Activated CD8-positive, alpha-beta T cell treated with anti-CD3 and anti-CD28 coated beads, Interleukin-2, amount 10 ng/mL, durations not matched to agents 7 days and 5 days (primary cell): ENCODE measurements around the gene FAM131B. TPM values are rescaled to one million over a fixed set of nuclear protein-coding genes. Genes with fewer than 3 reads are reported as not detected.
A peak's percentile ranks its signal among the peaks of the same experiment; 100 is the strongest.

ENCODE experiments used
- ATAC-seq: fragments of 150-1000 bp; cut with Tn5 transposase; one replicate; pipeline ENCODE4 v1.10.0; 2021; ENCODE audit warnings: moderate library complexity
- CTCF ChIA-PET: fragments of 350-600 bp; sonication (Branson Sonifier 250); formaldehyde crosslinking; loops from one replicate; lab custom pipeline; 2021; ENCODE audit warnings: antibody characterized with exemption; lab: Charles Lee
- POLR2A ChIA-PET: fragments of 350-600 bp; sonication (Branson Sonifier 250); formaldehyde crosslinking; loops from one replicate; lab custom pipeline; 2021; ENCODE audit warnings: antibody characterized with exemption; lab: Charles Lee
- DNase-seq: peaks from one replicate; pipeline ENCODE4 v3.0.0-alpha.2; 2020
- H3K27ac Mint-ChIP-seq: one replicate; pipeline ENCODE4 v1.8.0; 2021; ENCODE audit warnings: mild to moderate bottlenecking, mixed read lengths
- H3K27me3 Mint-ChIP-seq: one replicate; pipeline ENCODE4 v1.8.0; 2021; ENCODE audit warnings: low read depth, mixed read lengths
- H3K36me3 Mint-ChIP-seq: one replicate; pipeline ENCODE4 v1.8.0; 2021; ENCODE audit warnings: low read depth, mixed read lengths
- H3K4me1 Mint-ChIP-seq: one replicate; pipeline ENCODE4 v1.8.0; 2021; ENCODE audit warnings: low read depth, mixed read lengths
- H3K4me3 Mint-ChIP-seq: one replicate; pipeline ENCODE4 v1.8.0; 2021; ENCODE audit warnings: mild to moderate bottlenecking, mixed read lengths
- H3K9me3 Mint-ChIP-seq: one replicate; pipeline ENCODE4 v1.8.0; 2022; ENCODE audit warnings: mixed read lengths; ENCODE audit not compliant: insufficient read depth
- total RNA-seq, 2 experiments: library from RNA; stranded (reverse); gene quantifications; one replicate each; pipeline ENCODE4 v1.2.3, GENCODE V29; 2021

FAM131B gene
- total RNA-seq, 2 experiments from 2014 or later, result 2.2 to 2.4 TPM

- Mint-ChIP-seq H3K36me3 (no peaks in the 10 kb centered on the region), H3K4me1 (peaks cover 33% of the 10 kb centered on the region), H3K27me3 (peaks cover 9% of the 10 kb centered on the region), H3K4me3 (no peak overlapping the region), H3K9me3 (no peaks in the 10 kb centered on the region), H3K27ac (no peak overlapping the region)
- no peak for DNase-seq
- no peak for ATAC-seq
- POLR2A ChIA-PET, result no interaction called here
- CTCF ChIA-PET, result interaction anchor here (1.4 to 4.6 kb wide), 5 partner anchors 10 to 129 kb away, joined by 4 to 31 read pairs (median 7); no protein-coding TSS in a partner anchor
Measured at GRCh38 chr7:143369678-143370651, 7.5 kb upstream of the FAM131B start.

DNA sequence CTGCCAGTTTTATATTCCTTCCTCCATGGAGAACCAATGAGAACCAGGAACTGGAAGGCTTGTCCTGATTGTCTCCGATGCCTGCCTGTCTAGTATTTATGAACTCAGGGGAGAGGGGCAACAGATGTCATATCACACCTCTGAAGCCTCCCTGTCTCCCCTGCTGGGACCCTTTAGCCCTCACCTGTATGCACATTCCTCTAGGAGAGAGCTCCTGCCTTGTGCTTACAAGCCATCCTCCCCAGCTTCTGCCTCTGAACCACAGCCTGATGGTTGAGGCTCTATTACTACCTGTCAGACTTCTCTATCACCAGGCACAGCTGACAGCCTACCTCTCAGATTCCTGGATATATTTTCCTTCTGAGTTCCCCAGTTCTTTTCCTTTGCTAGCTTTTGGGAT is 5.9 kb upstream of the FAM131B start:
- CTCF ChIA-PET, result interaction anchor here (1.5 to 4.6 kb wide), 3 partner anchors 8 to 69 kb away, joined by 4 to 31 read pairs (median 7); no protein-coding TSS in a partner anchor
- H3K36me3 Mint-ChIP-seq, result no peaks in the 10 kb centered on the region
- no peak overlapping the region for H3K4me3 Mint-ChIP-seq
- DNase-seq (no peak), ATAC-seq (no peak)
- no peak overlapping the region for H3K27ac Mint-ChIP-seq
- POLR2A ChIA-PET, result no interaction called here
- H3K9me3 Mint-ChIP-seq, result no peaks in the 10 kb centered on the region
- H3K4me1 Mint-ChIP-seq, result peaks cover 18% of the 10 kb centered on the region
- H3K27me3 Mint-ChIP-seq, result peaks cover 24% of the 10 kb centered on the region

DNA sequence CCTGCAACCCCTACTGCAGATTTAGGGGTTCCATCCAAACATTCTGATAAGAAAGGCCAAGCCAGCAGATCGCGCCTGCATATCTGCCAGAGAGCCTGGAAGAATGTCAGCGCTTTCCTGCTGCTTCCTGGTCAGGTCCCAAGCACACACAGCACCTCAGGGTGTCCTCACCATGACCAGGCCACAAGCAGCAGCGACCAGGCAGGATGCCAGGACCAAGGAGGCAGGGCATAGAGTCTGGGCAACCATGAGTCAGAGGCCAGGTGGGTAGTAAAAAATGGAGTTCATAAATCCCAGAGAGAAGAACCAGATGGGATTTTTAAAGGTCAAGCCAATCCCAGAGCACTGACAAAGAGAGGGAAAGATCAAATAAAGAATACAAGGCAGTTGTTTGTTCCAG is 5.5 kb upstream of the FAM131B start:
- Mint-ChIP-seq H3K4me1 (peaks cover 18% of the 10 kb centered on the region), H3K27me3 (peaks cover 28% of the 10 kb centered on the region), H3K27ac (no peak overlapping the region), H3K4me3 (no peak overlapping the region), H3K9me3 (no peaks in the 10 kb centered on the region), H3K36me3 (no peaks in the 10 kb centered on the region)
- ATAC-seq (no peak), DNase-seq (no peak)
- ChIA-PET POLR2A (no interaction called here), CTCF (interaction anchor here (4.6 kb wide), 1 partner anchor 12 kb away, joined by 31 read pairs; no protein-coding TSS in a partner anchor)

DNA sequence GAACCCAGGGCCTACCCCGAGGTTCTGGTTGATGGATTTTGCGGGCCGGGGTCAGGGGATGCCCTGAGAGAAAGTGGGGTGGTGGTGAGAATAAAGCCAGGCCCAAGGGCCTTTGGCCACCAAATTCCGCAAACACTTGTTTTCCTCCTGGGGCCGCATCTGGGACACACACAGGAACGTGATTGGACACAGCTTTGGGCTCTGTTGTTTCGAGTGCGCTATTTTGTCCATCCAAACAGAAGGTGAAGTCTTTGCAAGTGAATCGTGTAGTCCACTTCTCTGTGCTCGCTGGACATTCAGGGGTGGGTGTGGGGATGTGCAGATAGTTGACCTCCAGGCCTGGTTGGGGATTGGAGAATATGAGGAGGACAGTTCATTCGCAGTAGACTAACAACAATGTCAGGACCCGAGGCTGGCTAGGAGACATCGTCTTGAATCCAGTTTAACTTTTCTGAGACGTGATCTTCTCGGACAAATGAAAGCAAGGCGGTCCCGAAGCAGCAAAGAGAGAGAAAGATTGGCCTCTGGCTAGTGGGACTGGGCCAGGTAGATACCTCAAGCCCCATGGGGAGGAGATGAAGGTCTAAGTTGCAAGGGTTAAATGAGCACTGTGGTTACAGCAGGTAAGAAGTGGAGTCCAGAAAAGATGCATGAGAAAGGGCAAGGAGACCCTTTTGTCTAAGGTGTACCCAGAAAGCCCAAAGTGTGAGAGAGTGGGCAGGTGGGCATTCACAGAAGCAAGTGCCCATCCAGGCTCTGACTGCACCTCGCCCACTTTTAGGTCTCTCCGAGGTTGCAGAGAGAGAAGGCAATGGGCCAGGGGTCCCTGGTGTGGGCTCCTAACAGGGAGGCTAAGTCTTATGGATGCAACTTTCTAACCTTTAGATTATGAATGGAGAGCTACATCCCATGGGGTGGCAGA is 764 bp upstream of the FAM131B start:
- H3K9me3 Mint-ChIP-seq, result no peaks in the 10 kb centered on the region
- DNase-seq (no peak), ATAC-seq (no peak)
- peaks cover 52% of the 10 kb centered on the region for H3K27me3 Mint-ChIP-seq
- POLR2A ChIA-PET, result interaction anchor here (1.3 kb wide), 1 partner anchor 12 kb away, joined by 5 read pairs; no protein-coding TSS in a partner anchor
- H3K4me1 Mint-ChIP-seq, result peaks cover 6% of the 10 kb centered on the region
- H3K27ac Mint-ChIP-seq, result no peak overlapping the region
- no peaks in the 10 kb centered on the region for H3K36me3 Mint-ChIP-seq
- H3K4me3 Mint-ChIP-seq, result peak overlapping the region; percentile 53
- CTCF ChIA-PET, result no interaction called here

- Mint-ChIP-seq H3K27ac (no peak overlapping the region), H3K4me1 (peaks cover 6% of the 10 kb centered on the region), H3K36me3 (no peaks in the 10 kb centered on the region), H3K4me3 (peak overlapping the region; percentile 80), H3K9me3 (no peaks in the 10 kb centered on the region), H3K27me3 (peaks cover 52% of the 10 kb centered on the region)
- CTCF ChIA-PET, result interaction anchor here (0.9 kb wide), 1 partner anchor 10 kb away, joined by 3 read pairs; no protein-coding TSS in a partner anchor
- POLR2A ChIA-PET, result interaction anchor here (1.3 kb wide), 1 partner anchor 14 kb away, joined by 5 read pairs; no protein-coding TSS in a partner anchor
- DNase-seq, result no peak
- ATAC-seq, result peak; percentile 33
Measured at GRCh38 chr7:143361552-143362130, 872 bp downstream of the FAM131B start.

- Mint-ChIP-seq H3K9me3 (no peaks in the 10 kb centered on the region), H3K27me3 (peaks cover 48% of the 10 kb centered on the region), H3K4me3 (peak overlapping the region; percentile 50), H3K27ac (no peak overlapping the region), H3K36me3 (no peaks in the 10 kb centered on the region), H3K4me1 (peaks cover 6% of the 10 kb centered on the region)
- CTCF ChIA-PET, result interaction anchor here (0.8 to 2.2 kb wide), 6 partner anchors 8 to 120 kb away, joined by 3 to 9 read pairs (median 4); no protein-coding TSS in a partner anchor
- ATAC-seq (no peak), DNase-seq (no peak)
- POLR2A ChIA-PET, result interaction anchor here (1.2 kb wide), 1 partner anchor 14 kb away, joined by 3 read pairs; no protein-coding TSS in a partner anchor
Measured at GRCh38 chr7:143360788-143361551, 1.5 kb downstream of the FAM131B start.

GRCh38 chr7:143359771-143360353 is 2.7 kb downstream of the FAM131B start:
- H3K27ac Mint-ChIP-seq, result no peak overlapping the region
- no peak overlapping the region for H3K4me3 Mint-ChIP-seq
- ATAC-seq (no peak), DNase-seq (no peak)
- peaks cover 6% of the 10 kb centered on the region for H3K4me1 Mint-ChIP-seq
- no peaks in the 10 kb centered on the region for H3K9me3 Mint-ChIP-seq
- ChIA-PET POLR2A (interaction anchor here (1.0 to 1.2 kb wide), 3 partner anchors 14 to 20 kb away, joined by 3 read pairs; no protein-coding TSS in a partner anchor), CTCF (interaction anchor here (0.8 to 2.2 kb wide), 9 partner anchors 9 to 145 kb away, joined by 3 to 9 read pairs (median 4); no protein-coding TSS in a partner anchor)
- H3K36me3 Mint-ChIP-seq, result no peaks in the 10 kb centered on the region
- peaks cover 42% of the 10 kb centered on the region for H3K27me3 Mint-ChIP-seq

- H3K9me3 Mint-ChIP-seq, result no peaks in the 10 kb centered on the region
- H3K27me3 Mint-ChIP-seq, result peaks cover 31% of the 10 kb centered on the region
- ATAC-seq (no peak), DNase-seq (no peak)
- no peaks in the 10 kb centered on the region for H3K36me3 Mint-ChIP-seq
- POLR2A ChIA-PET, result no interaction called here
- CTCF ChIA-PET, result interaction anchor here (1.0 to 2.0 kb wide), 4 partner anchors 13 to 118 kb away, joined by 4 to 8 read pairs (median 6); no protein-coding TSS in a partner anchor
- H3K4me1 Mint-ChIP-seq, result peaks cover 6% of the 10 kb centered on the region
- no peak overlapping the region for H3K4me3 Mint-ChIP-seq
- H3K27ac Mint-ChIP-seq, result no peak overlapping the region
Measured at GRCh38 chr7:143358626-143359025, 3.9 kb downstream of the FAM131B start.

DNA sequence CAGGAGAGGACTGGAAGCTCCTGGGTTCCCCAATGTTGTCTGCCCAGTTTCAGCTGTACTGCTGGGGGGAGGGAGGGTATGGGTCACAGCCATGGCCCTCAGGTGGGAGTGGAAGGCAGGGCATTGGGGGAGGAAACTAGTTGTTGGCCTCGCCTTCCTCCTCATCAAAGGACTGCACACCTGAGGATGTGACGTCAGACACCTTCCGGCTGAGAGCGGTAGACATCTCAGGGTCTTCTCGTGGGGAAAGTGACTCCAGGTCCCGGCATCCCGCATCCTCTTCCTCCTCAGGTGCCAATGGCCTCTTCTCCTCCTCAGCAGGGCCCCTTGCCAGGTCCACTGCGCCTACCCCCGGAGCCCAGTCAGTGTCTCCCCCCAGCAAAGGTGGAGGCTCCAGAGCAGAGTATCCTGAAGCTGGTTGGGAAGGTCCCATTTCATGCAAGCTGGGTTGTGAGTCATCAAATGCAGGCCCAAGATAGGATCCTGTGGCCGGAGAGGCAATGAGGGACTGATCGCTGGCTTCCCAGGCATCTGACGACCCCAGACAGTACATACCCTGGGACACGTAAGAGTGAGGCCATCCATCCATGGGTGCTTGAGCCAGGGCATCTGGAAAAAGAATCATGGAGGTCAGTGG is 6.0 kb downstream of the FAM131B start:
- CTCF ChIA-PET, result interaction anchor here (1.0 to 2.9 kb wide), 5 partner anchors 11 to 116 kb away, joined by 3 to 8 read pairs (median 4); no protein-coding TSS in a partner anchor
- Mint-ChIP-seq H3K4me1 (no peaks in the 10 kb centered on the region), H3K36me3 (no peaks in the 10 kb centered on the region), H3K27me3 (peaks cover 22% of the 10 kb centered on the region), H3K27ac (no peak overlapping the region), H3K9me3 (no peaks in the 10 kb centered on the region), H3K4me3 (no peak overlapping the region)
- POLR2A ChIA-PET, result interaction anchor here (1.0 kb wide), 1 partner anchor 19 kb away, joined by 3 read pairs; no protein-coding TSS in a partner anchor
- ATAC-seq, result no peak
- DNase-seq, result no peak
